Neural crest cell (in vitro differentiated cells): Measurements from ENCODE around the gene MICALL2. TPM values are rescaled to one million over a fixed set of nuclear protein-coding genes. Genes with fewer than 3 reads are reported as not detected.

Source experiments
- DNase-seq: peaks from one replicate; pipeline ENCODE4 v3.0.0; 2021; ENCODE audit warnings: low read depth, mixed read lengths, low spot score
- H3K27ac Mint-ChIP-seq: one replicate; pipeline ENCODE4 v1.8.0; 2021; ENCODE audit warnings: mild to moderate bottlenecking, mixed read lengths; ENCODE audit not compliant: unreplicated experiment
- H3K27me3 Mint-ChIP-seq: 2 replicates; pipeline ENCODE4 v1.8.0; 2021; ENCODE audit warnings: low read depth, mild to moderate bottlenecking, mixed read lengths
- H3K36me3 Mint-ChIP-seq: 2 replicates; pipeline ENCODE4 v1.8.0; 2021; ENCODE audit warnings: low read depth, mild to moderate bottlenecking, mixed read lengths
- H3K4me1 Mint-ChIP-seq: 2 replicates; pipeline ENCODE4 v1.8.0; 2021; ENCODE audit warnings: mixed read lengths
- H3K4me3 Mint-ChIP-seq: one replicate; pipeline ENCODE4 v1.8.0; 2021; ENCODE audit warnings: mild to moderate bottlenecking, mixed read lengths
- H3K9me3 Mint-ChIP-seq: 2 replicates; pipeline ENCODE4 v1.8.0; 2021; ENCODE audit warnings: mixed read lengths
- CTCF ChIP-seq: fragments of 200-600 bp; sonication (generic); conservative IDR thresholded peaks from 2 replicates; pipeline ENCODE4 v1.5.0; 2021; ENCODE audit warnings: antibody characterized with exemption, mild to moderate bottlenecking
- total RNA-seq: library from RNA; stranded (reverse); gene quantifications from 2 replicates; pipeline ENCODE4 v1.2.1, GENCODE V29; 2021

The MICALL2 gene
- total RNA-seq, 1 donor from 2014 or later = 18.7 TPM

DNA sequence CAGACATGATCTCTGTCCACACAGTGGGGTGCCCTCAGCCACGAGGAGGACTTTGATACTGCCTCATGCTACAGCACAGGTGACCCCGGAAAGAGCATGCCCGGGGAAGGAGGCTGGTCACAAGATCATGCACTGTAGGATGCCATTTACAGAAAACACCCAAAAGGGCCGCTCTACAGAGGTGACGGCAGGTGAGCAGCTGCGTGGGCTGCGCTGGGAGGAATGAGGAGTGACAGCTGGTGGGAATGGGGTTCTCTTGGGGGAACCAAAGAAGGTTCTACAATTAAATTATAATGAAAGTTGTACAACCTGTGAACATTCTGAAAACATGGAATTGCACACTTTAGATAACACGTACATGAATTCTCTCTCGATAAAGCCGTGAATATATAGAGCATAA, 33.0 kb upstream of the MICALL2 start:
- Mint-ChIP-seq H3K4me1 (no peaks in the 10 kb centered on the region), H3K36me3 (peaks cover 7% of the 10 kb centered on the region), H3K27me3 (no peaks in the 10 kb centered on the region), H3K27ac (no peak overlapping the region), H3K4me3 (peak overlapping the region; percentile 42), H3K9me3 (no peaks in the 10 kb centered on the region)
- no peak for DNase-seq
- no peak for TF ChIP-seq CTCF

- DNase-seq = no peak
- Mint-ChIP-seq H3K9me3 (no peaks in the 10 kb centered on the region), H3K36me3 (peaks cover 7% of the 10 kb centered on the region), H3K27me3 (no peaks in the 10 kb centered on the region), H3K4me1 (no peaks in the 10 kb centered on the region), H3K4me3 (no peak overlapping the region), H3K27ac (no peak overlapping the region)
- no peak for TF ChIP-seq CTCF
Measured at GRCh38 chr7:1490837-1491236, 31.6 kb upstream of the MICALL2 start.

DNA sequence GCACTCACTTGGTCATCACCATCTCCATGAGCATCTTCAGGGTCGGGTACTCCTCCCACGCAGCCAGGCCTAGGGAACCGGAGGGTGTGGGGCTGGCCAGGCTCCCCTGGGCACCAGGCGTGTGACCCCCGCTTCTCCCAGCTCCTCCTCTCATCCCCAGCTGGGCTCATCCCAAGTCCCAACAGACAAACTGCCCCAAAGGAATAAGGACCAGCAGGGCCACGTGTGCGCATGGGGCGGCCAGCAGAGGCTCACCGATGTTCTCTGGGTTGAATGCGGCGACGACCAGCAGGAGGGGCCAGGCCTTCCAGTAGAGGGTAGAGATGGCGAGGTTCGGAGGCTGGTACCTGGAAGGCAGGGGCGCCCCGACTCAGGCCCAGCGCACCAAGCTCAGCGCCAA, 30.1 kb upstream of the MICALL2 start:
- H3K27me3 Mint-ChIP-seq = no peaks in the 10 kb centered on the region
- H3K36me3 Mint-ChIP-seq = peaks cover 7% of the 10 kb centered on the region
- DNase-seq = no peak
- H3K4me3 Mint-ChIP-seq = no peak overlapping the region
- H3K9me3 Mint-ChIP-seq = no peaks in the 10 kb centered on the region
- no peak for TF ChIP-seq CTCF
- no peaks in the 10 kb centered on the region for H3K4me1 Mint-ChIP-seq
- no peak overlapping the region for H3K27ac Mint-ChIP-seq

- H3K4me3 Mint-ChIP-seq = no peak overlapping the region
- H3K9me3 Mint-ChIP-seq = no peaks in the 10 kb centered on the region
Measured at GRCh38 chr7:1488016-1488415, 28.7 kb upstream of the MICALL2 start.

DNA sequence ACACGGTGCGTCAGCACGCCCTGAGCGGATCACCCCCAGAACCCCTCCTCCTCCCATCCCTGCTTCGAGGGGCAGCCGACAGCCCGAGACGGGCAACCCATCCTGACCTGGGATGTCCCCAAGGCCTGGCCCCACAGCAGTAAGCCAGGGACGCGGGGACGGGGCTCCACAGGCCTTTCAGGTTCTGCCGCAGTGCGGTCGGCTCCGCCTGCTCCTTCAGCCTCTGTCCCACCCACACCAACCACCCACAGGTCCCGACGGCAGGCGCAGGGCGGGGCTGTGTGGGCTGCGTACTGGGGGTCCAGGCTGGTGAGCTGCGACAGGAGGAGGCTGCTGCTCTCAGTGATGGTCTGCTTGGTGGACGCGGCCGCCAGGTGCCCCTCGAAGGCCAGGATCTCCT, 28.2 kb upstream of the MICALL2 start:
- Mint-ChIP-seq H3K27ac (no peak overlapping the region), H3K9me3 (no peaks in the 10 kb centered on the region), H3K27me3 (no peaks in the 10 kb centered on the region), H3K4me1 (no peaks in the 10 kb centered on the region), H3K36me3 (peaks cover 6% of the 10 kb centered on the region), H3K4me3 (no peak overlapping the region)
- DNase-seq = no peak
- no peak for TF ChIP-seq CTCF

More at GRCh38 chr7:1488016-1488415, 28.7 kb upstream of the MICALL2 start:
- no peaks in the 10 kb centered on the region for H3K4me1 Mint-ChIP-seq
- DNase-seq = no peak
- peaks cover 7% of the 10 kb centered on the region for H3K36me3 Mint-ChIP-seq
- peak overlapping the region; percentile 58 for H3K27ac Mint-ChIP-seq
- TF ChIP-seq CTCF = no peak
- H3K27me3 Mint-ChIP-seq = no peaks in the 10 kb centered on the region

GRCh38 chr7:1486571-1486970, 27.3 kb upstream of the MICALL2 start:
- H3K27ac Mint-ChIP-seq = no peak overlapping the region
- H3K4me1 Mint-ChIP-seq = no peaks in the 10 kb centered on the region
- no peak for TF ChIP-seq CTCF
- H3K9me3 Mint-ChIP-seq = no peaks in the 10 kb centered on the region
- no peaks in the 10 kb centered on the region for H3K27me3 Mint-ChIP-seq
- no peak for DNase-seq
- no peak overlapping the region for H3K4me3 Mint-ChIP-seq
- H3K36me3 Mint-ChIP-seq = peaks cover 4% of the 10 kb centered on the region
